Measurements from ENCODE around the gene TDRD7.

GRCh38 chr9:97363661-97364299, 48.1 kb upstream of the TDRD7 start:
- TF ChIP-seq TEAD2 (CRISPR knock-in tag; IDR thresholded peaks at IDR 0.05) = no peak
- TF ChIP-seq NCOA1 (CRISPR knock-in tag; IDR thresholded peaks at IDR 0.05) = no peak
- TF ChIP-seq YEATS4 (CRISPR knock-in tag; IDR thresholded peaks at IDR 0.05; ENCODE audit: borderline replicate concordance) = no peak
- TF ChIP-seq ESRRA (CRISPR knock-in tag; IDR thresholded peaks at IDR 0.05; ENCODE audit: low read depth) = no peak
- no peak for TF ChIP-seq TEAD3 (CRISPR knock-in tag; optimal IDR thresholded peaks at IDR 0.05; ENCODE audit: borderline replicate concordance)
- TF ChIP-seq SKIL (CRISPR knock-in tag; IDR thresholded peaks at IDR 0.05; ENCODE audit: borderline replicate concordance) = no peak
- no peak for TF ChIP-seq TOE1 (CRISPR knock-in tag; IDR thresholded peaks at IDR 0.05)
- no peak for TF ChIP-seq ZNF292 (CRISPR knock-in tag; IDR thresholded peaks at IDR 0.05; ENCODE audit: borderline replicate concordance, low read depth)
- TF ChIP-seq CTCF (CRISPR knock-in tag; IDR thresholded peaks at IDR 0.05) = no peak
- TF ChIP-seq CBX1 (IDR thresholded peaks at IDR 0.05; ENCODE audit: low read depth) = no peak
- TF ChIP-seq, protein P1, sequence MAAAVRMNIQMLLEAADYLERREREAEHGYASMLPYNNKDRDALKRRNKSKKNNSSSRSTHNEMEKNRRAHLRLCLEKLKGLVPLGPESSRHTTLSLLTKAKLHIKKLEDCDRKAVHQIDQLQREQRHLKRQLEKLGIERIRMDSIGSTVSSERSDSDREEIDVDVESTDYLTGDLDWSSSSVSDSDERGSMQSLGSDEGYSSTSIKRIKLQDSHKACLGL (CRISPR knock-in tag; IDR thresholded peaks at IDR 0.05) = no peak

Measured in HepG2 (cell line).